ENCODE measurements around the gene CTDP1.

The CTDP1 gene

GRCh38 chr18:79740521-79741361 is 61.1 kb downstream of the CTDP1 start:
- H3K27ac ChIP-seq (ENCODE audit: insufficient read depth, low read depth, low read length, poor library complexity, severe bottlenecking), result no peak overlapping the region
- no peak overlapping the region for H3K4me3 ChIP-seq (ENCODE audit: insufficient read depth, low read depth, low read length)
- H3K27me3 ChIP-seq (ENCODE audit: control insufficient read depth, insufficient read depth, low read length, poor library complexity, severe bottlenecking), result no peaks in the 10 kb centered on the region
- no peaks in the 10 kb centered on the region for H3K4me1 ChIP-seq (ENCODE audit: control insufficient read depth, insufficient read depth, low read length)
- WGBS, 2 experiments, result 91 to 92% methylated on average over 26 of the region's 26 CpGs
- no peaks in the 10 kb centered on the region for H3K9me3 ChIP-seq (ENCODE audit: control insufficient read depth, low read length)
- peaks cover 7% of the 10 kb centered on the region for H3K36me3 ChIP-seq (ENCODE audit: control insufficient read depth, insufficient read depth, low read length)

GRCh38 chr18:79741362-79741700 is 61.7 kb downstream of the CTDP1 start:
- Histone ChIP-seq H3K4me1 (ENCODE audit: control insufficient read depth, insufficient read depth, low read length) (no peaks in the 10 kb centered on the region), H3K4me3 (ENCODE audit: insufficient read depth, low read depth, low read length) (no peak overlapping the region), H3K27me3 (ENCODE audit: control insufficient read depth, insufficient read depth, low read length, poor library complexity, severe bottlenecking) (no peaks in the 10 kb centered on the region), H3K27ac (ENCODE audit: insufficient read depth, low read depth, low read length, poor library complexity, severe bottlenecking) (no peak overlapping the region), H3K36me3 (ENCODE audit: control insufficient read depth, insufficient read depth, low read length) (peaks cover 7% of the 10 kb centered on the region), H3K9me3 (ENCODE audit: control insufficient read depth, low read length) (no peaks in the 10 kb centered on the region)
- WGBS, 2 experiments, result 81 to 83% methylated on average over 8 of the region's 8 CpGs

GRCh38 chr18:79742076-79742475 is 62.5 kb downstream of the CTDP1 start:
- WGBS, 2 experiments, result 94 to 95% methylated on average over 4 of the region's 4 CpGs
- Histone ChIP-seq H3K36me3 (ENCODE audit: control insufficient read depth, insufficient read depth, low read length) (peaks cover 7% of the 10 kb centered on the region), H3K9me3 (ENCODE audit: control insufficient read depth, low read length) (no peaks in the 10 kb centered on the region), H3K27me3 (ENCODE audit: control insufficient read depth, insufficient read depth, low read length, poor library complexity, severe bottlenecking) (no peaks in the 10 kb centered on the region), H3K4me3 (ENCODE audit: insufficient read depth, low read depth, low read length) (no peak overlapping the region), H3K27ac (ENCODE audit: insufficient read depth, low read depth, low read length, poor library complexity, severe bottlenecking) (no peak overlapping the region), H3K4me1 (ENCODE audit: control insufficient read depth, insufficient read depth, low read length) (no peaks in the 10 kb centered on the region)

- Histone ChIP-seq H3K27me3 (ENCODE audit: control insufficient read depth, insufficient read depth, low read length, poor library complexity, severe bottlenecking) (no peaks in the 10 kb centered on the region), H3K9me3 (ENCODE audit: control insufficient read depth, low read length) (no peaks in the 10 kb centered on the region), H3K36me3 (ENCODE audit: control insufficient read depth, insufficient read depth, low read length) (peaks cover 7% of the 10 kb centered on the region), H3K4me1 (ENCODE audit: control insufficient read depth, insufficient read depth, low read length) (no peaks in the 10 kb centered on the region), H3K4me3 (ENCODE audit: insufficient read depth, low read depth, low read length) (no peak overlapping the region), H3K27ac (ENCODE audit: insufficient read depth, low read depth, low read length, poor library complexity, severe bottlenecking) (no peak overlapping the region)
- 92 to 94% methylated on average over 14 of the region's 14 CpGs for WGBS, 2 experiments
These were observed 65.0 kb downstream of the CTDP1 start for GRCh38 chr18:79744625-79745024.

GRCh38 chr18:79746730-79747129 is 67.1 kb downstream of the CTDP1 start:
- Histone ChIP-seq H3K27me3 (ENCODE audit: control insufficient read depth, insufficient read depth, low read length, poor library complexity, severe bottlenecking) (no peaks in the 10 kb centered on the region), H3K9me3 (ENCODE audit: control insufficient read depth, low read length) (no peaks in the 10 kb centered on the region), H3K27ac (ENCODE audit: insufficient read depth, low read depth, low read length, poor library complexity, severe bottlenecking) (no peak overlapping the region), H3K36me3 (ENCODE audit: control insufficient read depth, insufficient read depth, low read length) (no peaks in the 10 kb centered on the region), H3K4me1 (ENCODE audit: control insufficient read depth, insufficient read depth, low read length) (no peaks in the 10 kb centered on the region), H3K4me3 (ENCODE audit: insufficient read depth, low read depth, low read length) (no peak overlapping the region)
- 90 to 91% methylated on average over 8 of the region's 8 CpGs for WGBS, 2 experiments

- no peaks in the 10 kb centered on the region for H3K4me1 ChIP-seq (ENCODE audit: control insufficient read depth, insufficient read depth, low read length)
- H3K4me3 ChIP-seq (ENCODE audit: insufficient read depth, low read depth, low read length), result no peak overlapping the region
- H3K27ac ChIP-seq (ENCODE audit: insufficient read depth, low read depth, low read length, poor library complexity, severe bottlenecking), result no peak overlapping the region
- H3K27me3 ChIP-seq (ENCODE audit: control insufficient read depth, insufficient read depth, low read length, poor library complexity, severe bottlenecking), result no peaks in the 10 kb centered on the region
- 92 to 93% methylated on average over 35 of the region's 35 CpGs for WGBS, 2 experiments
- no peaks in the 10 kb centered on the region for H3K9me3 ChIP-seq (ENCODE audit: control insufficient read depth, low read length)
- H3K36me3 ChIP-seq (ENCODE audit: control insufficient read depth, insufficient read depth, low read length), result no peaks in the 10 kb centered on the region
These were observed 67.7 kb downstream of the CTDP1 start for GRCh38 chr18:79747156-79747845.

- WGBS, 2 experiments, result 89 to 91% methylated on average over 36 of the region's 36 CpGs
- H3K4me1 ChIP-seq (ENCODE audit: control insufficient read depth, insufficient read depth, low read length), result no peaks in the 10 kb centered on the region
- H3K36me3 ChIP-seq (ENCODE audit: control insufficient read depth, insufficient read depth, low read length), result peaks cover 1% of the 10 kb centered on the region
- no peaks in the 10 kb centered on the region for H3K27me3 ChIP-seq (ENCODE audit: control insufficient read depth, insufficient read depth, low read length, poor library complexity, severe bottlenecking)
- H3K27ac ChIP-seq (ENCODE audit: insufficient read depth, low read depth, low read length, poor library complexity, severe bottlenecking), result no peak overlapping the region
- H3K4me3 ChIP-seq (ENCODE audit: insufficient read depth, low read depth, low read length), result no peak overlapping the region
- H3K9me3 ChIP-seq (ENCODE audit: control insufficient read depth, low read length), result no peaks in the 10 kb centered on the region
These were observed 68.9 kb downstream of the CTDP1 start for GRCh38 chr18:79748321-79749180.

- no peaks in the 10 kb centered on the region for H3K9me3 ChIP-seq (ENCODE audit: control insufficient read depth, low read length)
- H3K4me1 ChIP-seq (ENCODE audit: control insufficient read depth, insufficient read depth, low read length), result no peaks in the 10 kb centered on the region
- H3K27ac ChIP-seq (ENCODE audit: insufficient read depth, low read depth, low read length, poor library complexity, severe bottlenecking), result no peak overlapping the region
- no peaks in the 10 kb centered on the region for H3K27me3 ChIP-seq (ENCODE audit: control insufficient read depth, insufficient read depth, low read length, poor library complexity, severe bottlenecking)
- no peak overlapping the region for H3K4me3 ChIP-seq (ENCODE audit: insufficient read depth, low read depth, low read length)
- H3K36me3 ChIP-seq (ENCODE audit: control insufficient read depth, insufficient read depth, low read length), result peaks cover 11% of the 10 kb centered on the region
- 92% methylated on average over 49 of the region's 49 CpGs for WGBS, 2 experiments
These were observed 69.9 kb downstream of the CTDP1 start for GRCh38 chr18:79749251-79750191.

- Histone ChIP-seq H3K27me3 (ENCODE audit: control insufficient read depth, insufficient read depth, low read length, poor library complexity, severe bottlenecking) (no peaks in the 10 kb centered on the region), H3K9me3 (ENCODE audit: control insufficient read depth, low read length) (no peaks in the 10 kb centered on the region), H3K27ac (ENCODE audit: insufficient read depth, low read depth, low read length, poor library complexity, severe bottlenecking) (no peak overlapping the region), H3K36me3 (ENCODE audit: control insufficient read depth, insufficient read depth, low read length) (peaks cover 13% of the 10 kb centered on the region), H3K4me1 (ENCODE audit: control insufficient read depth, insufficient read depth, low read length) (no peaks in the 10 kb centered on the region), H3K4me3 (ENCODE audit: insufficient read depth, low read depth, low read length) (no peak overlapping the region)
- WGBS, 2 experiments, result 92 to 94% methylated on average over 13 of the region's 13 CpGs
These were observed 71.5 kb downstream of the CTDP1 start for GRCh38 chr18:79750980-79751571.
